ENCODE measurements around the gene ANO10.
"Not testable (repeated sequence)": the region's sequence is repeated elsewhere in the genome, so short reads cannot be mapped to it uniquely, and the experiment has no call there.

Gene ANO10

DNA sequence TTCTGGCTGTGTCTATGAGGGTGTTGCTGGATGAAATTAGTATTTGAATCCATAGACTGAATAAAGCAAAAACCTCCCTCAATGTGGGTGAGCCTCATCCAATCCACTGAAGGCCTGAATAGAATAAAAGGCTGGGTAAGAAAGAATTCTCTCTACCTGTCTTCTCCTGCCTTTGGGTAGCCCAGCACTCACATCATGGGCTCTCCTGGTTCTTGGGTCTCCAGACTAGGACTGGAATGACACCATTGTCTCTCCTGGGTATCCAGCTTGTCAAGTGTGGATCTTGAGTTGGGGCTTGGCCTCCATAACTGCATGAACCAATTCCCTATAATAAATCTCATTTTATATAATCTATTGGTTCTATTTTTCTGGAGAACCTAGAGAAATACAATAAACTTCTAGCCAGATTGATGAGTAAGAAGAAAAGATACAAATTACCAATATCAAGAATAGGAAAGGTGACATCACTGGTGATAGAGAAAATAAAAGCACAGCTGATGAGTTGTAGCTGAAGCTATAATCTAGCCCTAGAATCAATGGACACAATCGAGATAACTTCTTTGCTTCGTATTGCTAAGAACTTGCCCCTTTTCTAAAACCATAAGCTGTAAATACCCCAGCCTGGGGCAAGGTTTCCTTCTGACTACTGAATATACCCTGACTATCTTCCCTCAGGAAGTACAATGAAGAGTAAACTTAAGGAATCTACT, 106.4 kb downstream of the ANO10 start:
- no peak for DNase-seq

DNA sequence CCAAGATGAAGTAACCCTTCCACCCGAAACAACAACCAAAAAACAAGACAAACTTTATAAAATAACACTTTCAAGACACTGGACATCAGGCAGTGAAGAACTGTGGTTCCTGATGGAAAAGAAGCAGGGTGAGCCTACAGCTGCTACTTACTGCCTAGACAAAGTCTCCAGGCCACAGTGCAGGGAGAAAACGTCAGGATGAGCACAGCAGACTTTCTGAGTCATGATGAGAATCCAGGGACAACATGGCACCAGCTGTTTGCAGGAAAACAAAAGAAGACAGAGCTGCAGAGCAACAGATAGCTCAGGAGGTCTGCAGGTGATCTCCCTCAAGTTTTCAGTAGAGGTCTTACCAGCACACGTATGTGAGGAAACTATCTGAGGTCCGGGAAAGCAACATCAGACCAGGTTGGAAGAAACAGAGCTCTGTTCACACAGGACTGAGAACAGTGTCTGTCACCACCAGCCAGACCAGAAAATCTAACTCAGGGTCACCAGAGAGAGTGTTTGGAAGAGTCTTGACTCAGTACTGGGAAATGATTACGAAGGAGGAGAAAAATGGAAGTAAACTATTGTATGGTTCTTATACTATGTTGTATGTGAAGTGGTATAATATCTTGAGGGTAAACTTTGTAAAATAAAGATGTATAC, 108.9 kb downstream of the ANO10 start:
- DNase-seq: no peak

DNA sequence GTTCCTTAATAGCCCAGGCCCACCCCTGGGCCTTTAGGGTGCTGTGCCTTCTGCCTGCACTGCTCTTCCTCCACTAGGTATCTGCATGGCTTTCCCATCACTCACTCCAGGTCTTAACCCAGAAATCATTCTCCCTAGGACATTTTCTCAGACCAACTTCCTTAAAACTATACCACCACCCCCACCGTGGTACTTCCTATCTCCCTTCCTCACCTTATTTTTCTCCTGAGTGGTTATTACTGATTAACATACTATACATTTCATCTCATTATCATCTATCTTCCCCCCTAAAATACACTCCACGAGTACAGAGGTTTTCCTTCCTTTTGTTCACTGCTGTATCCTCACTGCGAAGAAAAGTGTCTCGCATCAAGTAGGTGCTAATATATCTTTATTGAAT, 115.2 kb downstream of the ANO10 start:
- DNase-seq: no peak

DNA sequence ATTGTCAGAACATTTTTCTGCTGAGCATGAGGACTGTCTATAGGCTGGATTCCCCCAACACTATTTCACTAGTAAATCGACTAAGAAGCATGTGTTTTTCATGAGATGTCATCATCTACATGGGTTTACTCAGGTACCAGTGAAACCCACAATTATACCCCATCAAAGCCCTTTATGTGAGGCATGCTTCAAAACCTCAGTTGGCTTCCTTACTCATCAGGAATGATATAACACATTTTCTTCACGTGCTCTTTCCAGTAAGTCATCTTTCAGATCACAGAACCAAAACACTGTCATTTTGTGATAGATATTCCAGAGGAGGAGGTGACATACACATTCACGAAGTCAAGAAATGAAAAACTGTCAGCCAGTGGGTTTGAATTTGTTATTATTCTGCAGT, 116.5 kb downstream of the ANO10 start:
- no peak for DNase-seq

DNA sequence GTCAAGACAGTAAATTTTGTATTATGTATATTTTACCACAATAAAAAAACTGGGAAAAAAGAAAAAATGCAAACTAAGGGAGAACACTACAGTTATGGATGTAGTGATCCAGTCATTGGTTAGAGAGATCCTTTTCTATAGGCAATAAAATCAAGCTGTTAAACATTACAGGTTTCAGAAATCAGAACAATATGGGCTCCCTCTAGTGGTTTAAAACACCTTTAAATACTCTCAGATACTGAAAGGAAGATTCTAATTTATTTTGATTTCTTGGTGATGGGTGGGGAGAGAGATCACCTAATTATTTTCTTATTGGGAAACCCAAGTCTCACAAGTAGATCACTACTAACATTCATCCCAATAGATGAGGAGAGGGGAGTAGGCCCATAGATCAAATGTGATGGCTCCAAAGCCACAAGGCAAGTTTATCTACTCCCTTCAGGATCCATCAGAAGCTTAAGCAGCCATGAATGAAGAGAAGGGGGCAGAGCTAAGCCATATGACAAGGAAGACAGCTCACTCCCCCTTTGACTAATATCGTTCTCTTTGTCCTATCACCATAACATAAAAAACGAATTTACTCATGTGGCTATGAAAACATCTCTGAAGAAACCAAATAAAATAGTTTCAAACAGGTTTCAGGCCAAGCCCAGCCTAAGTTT, 118.6 kb downstream of the ANO10 start:
- DNase-seq: peak; percentile 48

DNA sequence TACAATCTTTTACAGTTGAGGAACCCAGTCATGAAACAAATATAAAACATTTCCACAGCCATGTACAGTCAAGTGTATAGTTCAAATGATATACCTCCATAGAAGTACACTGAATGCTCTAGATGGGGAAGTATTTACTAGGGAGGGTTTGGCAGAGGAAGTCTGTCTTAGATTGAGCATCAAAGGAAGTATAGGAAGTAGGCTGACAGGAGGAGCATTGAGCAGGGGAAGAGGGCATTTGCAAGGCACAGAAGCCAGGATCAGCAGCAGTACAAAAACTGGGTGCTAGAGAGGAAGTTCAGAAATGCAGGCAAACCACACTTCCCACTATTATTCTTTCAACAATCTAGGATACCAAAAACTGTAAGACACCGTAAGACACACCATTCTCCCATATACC, 122.6 kb downstream of the ANO10 start:
- peak; percentile 50 for DNase-seq

DNA sequence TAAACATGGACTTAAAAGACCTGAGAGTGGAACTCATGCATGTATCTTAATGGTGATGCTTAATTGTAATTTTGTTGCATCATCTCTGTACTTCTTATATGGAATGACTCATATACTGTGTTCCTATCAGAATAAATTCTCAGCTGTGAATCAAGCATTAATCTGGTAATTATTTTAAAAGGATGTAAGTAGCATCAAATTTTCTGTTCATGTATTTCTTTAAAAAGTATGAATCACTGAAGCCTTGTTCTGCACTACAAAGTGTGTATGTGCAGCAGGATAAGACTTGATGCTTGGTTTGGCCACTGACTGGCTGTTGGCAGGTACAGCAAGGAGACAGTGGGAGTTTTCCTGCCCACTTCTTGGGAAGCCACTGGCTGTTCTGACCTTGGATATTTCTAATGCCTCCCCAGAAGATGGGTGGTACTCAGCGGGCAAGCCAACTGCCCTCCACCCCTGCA, 123.9 kb downstream of the ANO10 start:
- no peak for DNase-seq

DNA sequence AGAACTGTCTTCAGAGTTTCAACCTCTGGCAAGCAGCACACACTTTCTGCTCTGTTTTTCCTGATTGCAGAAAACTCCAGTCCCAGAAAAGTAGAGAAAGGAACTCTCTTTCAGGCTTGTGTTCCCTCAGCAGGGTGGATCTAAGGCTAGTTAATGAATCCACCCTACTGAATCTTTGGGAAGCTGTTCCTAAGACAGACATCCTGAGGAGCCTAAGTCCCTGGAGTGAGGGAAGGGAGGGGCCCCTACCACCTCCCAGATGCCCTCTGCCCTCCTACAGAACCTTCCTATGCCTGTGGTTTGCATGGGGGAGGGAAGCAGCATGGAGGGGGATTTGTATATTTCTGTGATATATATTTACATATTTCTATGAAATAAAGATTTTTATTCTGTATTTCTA, 124.4 kb downstream of the ANO10 start:
- DNase-seq: no peak

DNA sequence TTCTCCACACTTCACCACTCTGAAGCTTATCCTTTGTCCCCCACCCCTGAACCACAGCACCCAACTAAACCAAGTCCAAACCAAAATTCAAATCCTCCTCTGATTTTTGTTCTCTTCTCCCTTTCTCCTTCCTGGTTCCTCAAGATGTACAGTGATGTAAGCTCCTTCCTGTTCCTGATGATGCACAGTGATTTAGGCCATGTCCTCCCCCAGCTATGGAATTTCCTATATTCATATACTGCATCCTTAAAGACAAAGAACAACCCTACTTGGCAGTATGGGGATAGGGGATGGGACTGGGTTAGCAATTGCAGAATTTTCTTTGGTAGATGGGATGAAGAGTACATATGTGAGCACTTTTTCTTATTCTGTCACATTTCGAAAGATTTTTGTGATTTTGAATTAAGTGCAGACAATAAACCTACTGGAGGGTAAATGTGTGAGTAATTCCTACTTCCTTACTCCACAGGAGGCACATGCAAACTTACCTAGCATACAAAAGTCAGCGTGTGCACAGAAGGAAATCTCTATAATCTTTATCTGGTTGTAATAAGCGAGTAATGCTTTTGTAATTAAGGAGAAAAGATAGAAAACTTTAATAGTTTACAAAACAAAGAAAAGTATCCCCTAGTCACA, 125.0 kb downstream of the ANO10 start:
- peak; percentile 37 for DNase-seq

DNA sequence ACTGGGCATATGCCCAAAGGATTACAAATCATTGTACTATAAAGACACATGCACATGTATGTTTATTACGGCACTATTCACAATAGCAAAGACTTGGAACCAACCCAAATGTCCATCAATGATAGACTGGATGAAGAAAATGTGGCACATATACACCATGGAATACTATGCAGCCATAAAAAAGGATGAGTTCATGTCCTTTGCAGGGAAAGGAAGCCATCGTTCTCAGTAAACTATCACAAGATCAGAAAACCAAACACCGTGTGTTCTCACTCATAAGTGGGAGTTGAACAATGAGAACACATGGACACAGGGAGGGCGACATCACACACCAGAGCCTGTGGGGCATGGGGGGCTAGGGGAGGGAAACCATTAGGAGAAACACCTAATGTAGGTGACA, 128.9 kb downstream of the ANO10 start:
- not testable (repeated sequence) for DNase-seq

DNA sequence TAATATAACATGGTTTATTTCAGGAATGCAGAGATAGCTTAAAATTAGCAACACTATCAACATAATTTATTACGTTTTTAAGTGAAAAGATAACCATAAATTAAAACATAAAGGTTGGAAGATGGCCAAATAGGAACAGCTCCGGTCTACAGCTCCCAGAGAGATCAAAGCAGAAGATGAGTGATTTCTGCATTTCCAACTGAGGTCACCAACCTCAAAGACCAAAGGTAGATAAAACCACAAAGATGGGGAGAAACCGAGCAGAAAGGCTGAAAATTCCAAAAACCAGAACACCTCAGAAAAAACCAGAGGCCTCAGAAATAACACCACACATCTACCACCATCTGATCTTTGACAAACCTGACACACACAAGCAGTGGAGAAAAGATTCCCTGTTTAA, 130.0 kb downstream of the ANO10 start:
- not testable (repeated sequence) for DNase-seq

DNA sequence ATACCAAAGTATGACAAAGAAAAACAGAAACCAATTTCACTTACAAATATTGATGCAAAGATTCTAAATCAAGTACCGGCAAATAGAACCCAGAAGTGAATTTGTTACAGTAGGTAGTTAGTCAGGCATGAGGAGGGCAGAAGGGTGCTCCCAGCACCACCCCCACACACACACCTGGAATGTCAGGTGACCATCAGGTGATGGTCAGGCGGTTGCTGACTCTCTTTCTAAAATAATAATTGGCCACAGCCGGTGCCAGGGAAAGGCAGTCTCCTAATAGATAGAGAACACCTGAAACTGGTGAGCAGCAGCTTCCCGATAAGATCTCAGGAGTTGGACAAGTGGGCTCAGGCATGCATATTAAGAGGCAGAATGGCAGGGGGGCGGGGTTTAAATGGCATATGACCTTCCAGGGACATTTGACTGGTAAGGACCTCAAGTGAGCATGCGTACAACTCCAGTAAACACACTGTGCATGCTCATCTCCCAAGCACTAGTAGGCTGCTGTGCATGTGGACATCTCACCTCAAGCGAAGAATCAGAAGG, 131.1 kb downstream of the ANO10 start:
- DNase-seq: no peak

DNA sequence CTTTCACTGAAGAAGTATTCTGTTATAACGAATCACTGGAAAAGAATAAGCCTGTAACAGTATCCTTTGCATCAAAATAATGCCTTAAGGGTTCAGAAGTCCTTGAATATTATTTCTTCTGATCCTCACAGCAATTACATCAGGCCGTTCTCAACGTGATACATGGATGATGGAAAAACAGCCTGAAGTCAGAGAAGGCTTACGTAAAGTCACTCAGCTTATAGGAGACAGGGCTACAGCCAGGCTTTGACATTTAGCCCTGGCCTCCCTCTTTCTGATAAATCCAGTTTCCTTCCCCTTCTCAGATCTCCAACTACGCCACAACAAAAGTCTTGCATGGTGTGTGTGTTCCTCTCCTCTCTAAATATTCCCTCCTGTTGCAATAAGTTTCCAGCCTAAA, 131.9 kb downstream of the ANO10 start:
- peak; percentile 54 for DNase-seq

DNA sequence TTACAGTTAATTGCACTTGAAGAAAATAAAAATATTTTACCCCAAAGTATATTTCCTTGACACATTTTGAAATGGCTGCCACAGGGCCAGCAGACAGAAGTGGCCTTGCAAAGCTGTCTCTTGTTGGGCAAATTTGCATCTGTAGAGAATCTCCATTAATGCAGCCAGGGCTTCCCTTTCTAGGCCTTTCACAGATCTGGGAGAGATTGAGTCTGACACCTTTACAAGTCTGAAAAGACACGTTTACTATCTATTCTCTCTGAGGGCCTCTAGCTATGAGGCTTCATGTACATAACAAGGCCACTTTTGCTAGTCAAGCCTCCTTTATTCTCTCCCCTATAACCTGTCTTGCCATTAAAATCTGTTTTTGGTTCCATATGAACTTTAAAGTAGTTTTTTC, 135.9 kb downstream of the ANO10 start:
- DNase-seq: no peak

DNA sequence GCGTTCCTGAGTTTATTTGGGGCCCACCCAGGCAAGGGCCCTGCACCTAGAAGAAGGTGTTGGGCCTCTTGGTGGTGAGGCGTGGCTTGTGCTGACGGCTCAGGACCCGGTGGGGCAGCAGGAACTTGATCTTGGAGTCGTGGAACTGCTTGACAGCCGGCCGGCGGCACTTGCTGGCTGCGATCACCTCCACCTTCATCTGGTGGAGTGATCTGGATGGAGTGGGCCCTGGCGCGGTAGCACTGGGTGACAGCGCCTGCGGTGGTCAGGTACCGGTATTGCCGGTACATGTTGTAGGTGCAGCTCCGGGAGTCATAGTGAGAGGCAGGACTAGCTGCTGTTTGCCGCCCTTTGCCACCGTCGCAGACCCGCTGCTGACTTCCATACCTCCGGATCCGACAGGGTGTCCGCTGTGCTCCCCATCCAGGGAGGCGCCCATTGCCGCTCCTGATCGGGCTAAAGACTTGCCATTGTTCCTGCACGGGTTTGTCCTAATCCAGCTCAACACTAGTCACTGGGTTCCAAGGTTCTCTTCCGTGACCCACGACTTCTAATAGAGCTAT, 136.8 kb downstream of the ANO10 start:
- DNase-seq: no peak

DNA sequence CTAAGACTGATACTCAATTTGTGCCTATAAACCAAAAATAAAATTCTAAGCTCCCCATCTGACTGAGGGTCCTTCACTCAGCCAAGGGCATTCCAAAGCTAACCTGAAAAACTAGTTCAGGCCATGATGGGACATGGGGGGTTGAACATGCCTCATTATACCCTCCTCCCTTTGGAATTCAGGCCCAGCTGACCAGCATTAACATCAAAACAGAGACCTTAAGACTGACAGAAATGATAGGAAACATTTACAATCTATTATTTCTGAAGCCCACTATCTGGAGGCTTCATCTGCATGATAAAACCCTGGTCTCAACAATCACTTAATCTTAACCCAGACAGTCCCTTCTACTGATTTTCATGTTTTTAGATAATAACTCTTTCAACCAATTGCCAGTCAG, 140.4 kb downstream of the ANO10 start:
- no peak for DNase-seq

DNA sequence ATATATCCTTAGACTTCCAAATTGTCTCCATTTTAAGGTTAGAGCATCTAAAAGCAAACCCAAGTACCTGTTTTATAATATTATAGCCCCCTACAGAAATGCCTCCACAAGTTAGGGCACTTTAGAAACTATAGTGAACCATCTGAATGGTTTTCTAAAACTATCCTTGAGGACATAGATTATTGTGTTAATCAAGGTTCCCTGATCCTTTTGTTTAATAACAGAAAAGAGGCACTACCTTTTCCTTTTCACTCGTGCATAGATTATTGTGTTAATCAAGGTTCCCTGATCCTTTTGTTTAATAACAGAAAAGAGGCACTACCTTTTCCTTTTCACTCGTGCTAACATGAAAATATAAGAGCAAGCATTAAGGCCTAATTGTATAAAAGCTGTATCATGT, 143.0 kb downstream of the ANO10 start:
- DNase-seq: not testable (repeated sequence)

DNA sequence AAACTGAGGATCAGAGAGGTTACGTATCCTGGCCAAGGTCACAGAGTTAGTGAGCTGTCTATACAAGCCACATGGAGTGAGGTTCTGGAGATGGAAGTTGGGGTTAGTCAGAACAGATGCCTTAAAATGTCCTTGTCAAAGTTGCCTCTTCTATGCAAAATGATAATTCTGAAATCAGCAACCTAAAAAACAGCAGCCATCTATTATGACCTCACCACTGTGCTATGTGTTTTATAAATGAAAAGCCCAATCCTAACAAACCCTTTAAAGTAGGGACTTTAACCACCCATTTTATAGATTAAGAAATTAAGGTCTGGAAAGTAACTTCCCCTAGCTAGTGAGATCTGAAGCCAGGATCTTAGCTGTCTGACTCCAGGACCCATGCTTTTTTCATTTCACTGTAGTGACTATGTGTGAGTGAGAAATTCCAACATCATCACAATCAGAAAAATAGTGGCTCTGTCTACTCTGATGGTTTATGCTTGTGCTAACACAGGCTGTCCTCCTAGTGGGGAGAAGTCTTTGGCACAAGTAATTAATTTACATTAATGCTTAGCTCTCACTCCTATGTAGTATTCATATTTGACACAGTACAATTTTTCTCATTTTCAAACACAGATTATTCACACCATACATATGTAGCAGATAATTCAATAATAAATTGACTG, 143.6 kb downstream of the ANO10 start:
- no peak for DNase-seq

DNA sequence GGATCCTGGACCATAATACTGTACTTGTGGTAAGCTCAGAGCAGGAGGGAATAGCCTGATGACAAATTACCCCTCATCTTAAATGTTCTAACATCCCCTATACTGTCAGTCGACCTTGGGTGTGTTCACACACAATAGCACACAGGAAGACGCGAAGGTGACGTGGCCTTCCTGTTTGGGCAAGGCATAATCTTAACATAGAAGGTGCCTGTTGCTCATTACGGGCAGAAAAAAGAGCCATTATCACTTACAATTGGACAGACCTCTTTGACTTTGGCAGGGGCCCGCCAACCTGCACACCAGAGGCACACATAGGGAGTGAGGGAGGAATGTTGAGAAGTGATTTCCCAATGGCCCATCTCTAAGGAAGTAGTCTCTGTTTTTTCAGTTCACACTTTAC, 144.2 kb downstream of the ANO10 start:
- DNase-seq: no peak

DNA sequence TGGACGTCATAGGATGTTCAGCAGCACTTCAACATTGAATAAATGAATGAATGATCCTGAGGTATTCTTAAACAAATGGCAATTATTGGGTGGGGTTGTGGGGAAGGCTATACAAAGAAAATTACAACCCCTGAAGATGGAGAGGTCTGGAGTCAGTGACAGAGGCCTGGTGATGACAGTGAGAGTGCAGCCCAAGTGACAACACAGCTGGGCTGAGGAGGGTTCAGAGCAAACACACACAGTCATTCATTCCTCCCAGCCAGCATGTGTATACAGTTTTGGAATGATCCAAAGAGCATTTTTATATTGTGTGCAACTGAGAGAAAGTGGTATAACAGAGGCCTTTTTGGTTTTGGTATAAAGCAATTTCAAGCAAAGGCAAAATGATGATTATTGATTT, 148.1 kb downstream of the ANO10 start:
- no peak for DNase-seq

DNA sequence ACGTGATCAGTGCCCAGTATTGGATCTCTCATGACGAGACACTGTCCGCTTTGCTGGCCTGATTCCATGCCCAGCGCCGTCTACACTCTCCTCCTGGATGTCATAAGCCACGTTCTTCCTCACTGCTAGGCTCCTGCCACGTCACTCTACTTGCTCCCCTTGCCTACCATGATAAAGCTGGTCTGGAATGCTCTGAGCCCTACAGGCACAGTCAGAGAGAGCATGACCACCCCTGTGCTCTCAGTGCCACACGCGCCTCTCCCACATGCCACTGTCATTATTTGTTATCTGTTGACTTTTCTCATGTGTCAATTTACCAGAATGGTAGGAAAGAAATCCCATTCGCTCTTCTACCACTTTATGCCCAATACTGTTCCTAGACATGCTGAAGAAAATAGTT, 148.6 kb downstream of the ANO10 start:
- DNase-seq: no peak

DNA sequence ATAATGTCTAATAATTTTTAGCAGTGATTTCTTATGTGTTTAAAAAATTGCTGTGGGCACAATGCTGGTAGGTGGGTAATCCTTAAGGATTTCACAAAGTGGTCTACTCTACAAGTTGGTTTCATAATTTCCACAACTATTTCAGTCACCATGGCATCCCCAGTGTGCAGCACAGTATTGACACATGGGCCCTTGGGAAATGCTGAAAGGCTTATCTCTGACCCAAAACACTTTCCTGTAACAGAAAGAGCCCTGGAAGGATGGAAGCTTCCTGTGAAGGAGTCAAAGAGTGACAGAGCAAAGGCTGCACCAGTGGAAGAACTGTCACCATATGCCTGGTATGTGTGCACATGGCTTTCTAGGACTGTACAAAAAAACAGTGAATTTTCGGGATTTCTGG, 153.7 kb downstream of the ANO10 start:
- no peak for DNase-seq

DNA sequence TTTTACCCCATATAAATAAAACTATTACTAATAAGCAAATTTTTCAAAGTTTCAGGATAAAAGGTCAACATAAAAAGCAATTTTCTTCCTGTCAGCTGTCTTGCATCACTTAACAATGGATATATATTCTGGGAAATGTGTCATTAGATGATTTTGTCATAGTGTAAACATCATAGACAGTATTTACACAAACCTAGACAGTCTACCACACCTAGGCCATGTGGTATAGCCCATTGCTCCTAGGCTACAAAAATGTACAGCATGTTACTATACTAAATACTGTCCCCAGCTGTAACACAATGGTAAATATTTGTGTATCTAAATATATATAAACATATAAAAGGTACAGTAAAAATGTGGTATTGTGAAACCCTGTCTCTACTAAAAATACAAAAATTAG, 156.7 kb downstream of the ANO10 start:
- no peak for DNase-seq

Data from inflammatory macrophage treated with lipopolysaccharide for 4 hours (primary cell).